HuH-7 (cell line): ENCODE data around the gene MNDA.

Experiments used
- DNase-seq: peaks from one replicate; pipeline ENCODE4 v3.0.0; 2011; ENCODE audit warnings: low spot score

The MNDA gene

GRCh38 chr1:158830904-158831507, at the start of gene MNDA:
MNDA (plus strand) TSS chr1:158831351; CDS start chr1:158842154, 10,803 bp downstream.
- DNase-seq, result no peak

DNA sequence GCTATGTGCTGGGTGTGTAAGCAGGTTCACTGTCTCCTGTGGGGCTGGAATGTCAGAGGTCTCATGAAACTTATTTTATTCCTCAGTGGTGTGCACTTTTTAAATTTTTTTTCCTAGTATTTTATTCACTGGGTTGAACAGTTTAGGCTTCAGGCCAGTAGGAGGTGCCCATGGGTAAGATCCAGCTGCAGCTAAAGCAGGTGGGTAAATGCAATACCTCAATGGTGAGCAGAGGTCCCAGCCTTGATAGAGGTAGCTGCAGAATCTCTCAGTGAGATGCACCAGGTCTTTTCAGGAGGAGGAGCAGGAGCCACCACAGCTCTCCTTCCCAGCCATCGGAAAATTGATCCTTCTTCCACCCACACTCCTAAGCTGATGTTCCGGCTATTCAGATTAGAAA, 37.5 kb upstream of the MNDA start:
- DNase-seq, result no peak

GRCh38 chr1:158794247-158794646, 36.9 kb upstream of the MNDA start:
- no peak for DNase-seq

GRCh38 chr1:158798531-158798930, 32.6 kb upstream of the MNDA start:
- no peak for DNase-seq

DNA sequence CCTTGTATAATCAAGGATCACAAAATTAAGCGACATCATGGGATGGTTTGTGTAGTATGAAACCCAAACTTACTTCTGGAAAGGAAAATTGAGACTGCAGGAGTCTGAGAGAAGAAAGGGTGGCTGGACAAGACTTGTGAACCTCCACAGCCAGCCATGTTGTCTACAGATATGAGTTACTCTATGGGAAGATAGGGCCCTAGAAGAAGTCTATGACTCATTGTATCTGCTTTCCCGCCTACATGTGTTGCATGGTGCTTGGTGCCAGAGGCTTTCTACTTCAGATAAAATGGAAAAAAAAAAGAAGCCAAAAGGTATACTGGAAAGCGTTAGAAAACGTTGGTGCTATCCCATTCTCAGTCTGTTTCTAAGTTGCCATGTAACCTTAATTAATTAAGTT, 31.5 kb upstream of the MNDA start:
- no peak for DNase-seq

DNA sequence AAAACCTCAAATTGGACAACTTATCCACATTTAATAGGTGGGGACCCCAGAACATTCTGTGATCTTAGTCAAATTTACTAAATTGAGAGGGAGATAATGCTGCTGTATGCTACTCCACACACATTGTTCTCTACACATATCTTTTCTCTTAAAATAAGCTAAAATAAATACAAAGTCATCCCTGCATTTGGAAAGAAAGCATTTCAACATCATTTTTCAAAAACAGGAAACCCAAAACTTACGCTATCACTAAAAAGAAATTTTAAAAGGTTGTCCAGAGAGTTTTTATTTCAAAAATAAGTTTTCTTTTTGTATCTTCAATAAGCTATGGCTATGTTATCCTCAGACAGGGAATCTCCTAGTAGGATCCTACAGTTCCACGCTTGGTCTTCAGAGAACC, 30.6 kb upstream of the MNDA start:
- no peak for DNase-seq

DNA sequence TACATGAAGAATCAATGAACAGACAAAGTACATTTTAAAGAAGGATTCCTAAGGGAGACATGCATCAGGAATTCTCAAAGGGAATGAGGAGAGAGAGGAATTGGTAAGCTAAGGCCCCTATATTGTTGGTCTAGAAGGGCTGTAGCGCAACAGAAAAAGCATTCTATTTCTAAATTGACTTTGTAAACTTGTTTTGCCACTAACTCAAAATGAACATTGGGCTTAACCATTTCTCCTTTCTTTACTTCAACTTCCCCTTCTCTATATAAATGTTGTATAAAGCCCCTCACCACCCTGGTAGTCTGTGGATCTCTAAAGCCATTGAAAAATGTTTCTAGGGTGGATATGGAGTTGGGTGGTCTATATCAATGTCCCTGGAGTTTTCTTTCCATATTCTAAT, 29.8 kb upstream of the MNDA start:
- no peak for DNase-seq

- DNase-seq, result no peak
Measured at GRCh38 chr1:158803678-158804077, 27.5 kb upstream of the MNDA start.

DNA sequence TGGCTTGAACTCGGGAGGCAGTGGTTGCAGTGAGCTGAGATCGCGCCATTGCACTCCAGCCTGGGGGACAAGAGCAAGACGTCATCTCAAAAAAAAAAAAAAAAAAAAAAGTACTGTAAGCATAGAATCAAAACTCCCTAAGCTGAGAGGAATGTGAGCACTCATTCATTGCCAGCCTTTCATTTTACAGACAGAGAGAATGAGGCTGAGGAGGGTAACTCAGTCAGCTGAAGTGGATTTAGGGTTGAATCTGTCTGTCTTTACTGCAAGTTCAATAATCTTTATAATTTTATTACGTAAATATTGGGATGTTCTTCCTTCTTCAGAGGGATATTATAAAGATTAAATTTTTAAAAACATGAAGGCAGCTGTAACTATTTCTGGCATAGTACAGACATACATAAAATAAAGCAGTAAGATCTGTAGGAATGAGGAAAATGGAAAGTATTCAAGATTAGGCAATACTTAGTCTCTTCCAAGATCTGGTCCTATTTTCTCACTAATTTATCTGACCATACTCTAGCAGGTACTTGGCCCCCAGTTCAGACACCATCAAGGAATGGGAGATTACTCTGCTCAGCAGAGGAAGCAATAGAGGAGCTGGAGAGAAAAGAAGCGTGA, 24.1 kb upstream of the MNDA start:
- no peak for DNase-seq

DNA sequence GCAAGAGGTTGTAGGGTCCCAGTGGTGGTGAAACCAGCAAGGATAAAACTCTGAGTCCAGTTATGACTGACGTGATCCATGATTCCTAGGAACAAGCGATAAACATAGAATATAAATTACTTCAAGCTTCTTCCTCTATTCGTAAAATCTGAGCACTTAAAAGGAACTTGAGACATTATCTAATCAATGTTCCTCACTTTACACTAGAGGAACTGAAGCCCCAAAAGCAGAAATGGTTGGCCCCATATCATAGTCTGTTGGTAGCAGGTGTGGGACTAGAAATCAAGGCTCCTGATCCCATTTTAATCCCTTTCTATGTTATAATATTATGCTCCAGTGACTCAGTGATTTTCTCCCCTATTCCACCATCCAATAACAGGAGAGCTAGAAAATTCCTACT, 21.9 kb upstream of the MNDA start:
- no peak for DNase-seq

DNA sequence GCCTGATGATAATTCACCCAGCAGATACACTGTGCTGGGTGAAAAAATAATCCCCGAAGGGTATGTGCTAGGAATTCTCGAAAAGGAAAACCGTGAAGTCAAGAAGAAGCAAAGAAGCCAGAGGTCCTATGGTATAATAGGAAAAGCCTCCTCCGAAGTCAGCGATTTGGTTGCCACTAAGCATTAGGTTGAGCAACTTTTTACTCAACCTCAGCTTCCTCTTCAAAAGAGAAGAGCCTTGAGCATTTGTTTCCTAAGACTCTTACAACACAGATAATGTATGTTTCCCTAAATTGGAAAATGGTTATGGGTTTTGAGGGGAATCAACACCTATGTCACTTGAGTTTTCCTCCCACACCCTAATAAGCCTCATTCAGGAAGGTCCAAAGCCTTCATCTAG, 21.3 kb upstream of the MNDA start:
- DNase-seq, result no peak

DNA sequence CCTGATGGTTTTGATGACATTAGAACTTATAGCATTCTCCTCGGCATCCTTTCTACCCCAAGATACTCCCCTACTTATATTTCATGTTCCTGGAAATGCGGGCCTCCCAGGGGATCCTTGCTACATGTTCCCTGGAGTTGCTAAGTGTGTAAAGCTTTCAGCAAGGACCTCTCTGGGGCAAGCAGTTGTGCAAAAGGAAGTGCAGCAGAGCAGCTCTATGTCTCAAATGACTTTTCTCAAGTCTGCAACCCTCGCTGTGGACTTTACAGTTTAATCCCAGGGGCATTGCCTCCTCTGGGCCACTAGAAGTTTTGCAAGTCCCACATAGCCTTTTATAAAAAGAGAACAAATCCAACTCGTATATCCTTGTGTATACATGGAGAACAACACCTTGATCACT, 20.8 kb upstream of the MNDA start:
- no peak for DNase-seq

DNA sequence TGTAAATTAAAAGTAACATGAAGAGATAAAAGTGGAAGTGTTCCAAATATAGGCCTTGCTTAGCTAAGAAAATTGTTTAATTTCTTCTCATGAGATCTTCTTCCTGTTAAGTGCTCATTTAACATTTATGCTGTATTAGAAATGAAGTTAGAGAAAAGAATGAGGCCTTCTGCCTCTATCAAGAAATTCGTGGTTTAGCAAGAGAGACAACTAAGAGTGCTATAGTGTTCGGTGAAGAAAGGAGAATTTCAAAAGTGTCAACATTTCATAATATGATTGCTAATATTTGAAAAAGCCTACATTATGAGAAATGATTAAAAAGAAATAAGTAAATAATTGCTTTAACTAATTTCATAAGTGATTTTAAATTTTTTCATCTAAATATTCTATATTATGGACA, 18.8 kb upstream of the MNDA start:
- no peak for DNase-seq

DNA sequence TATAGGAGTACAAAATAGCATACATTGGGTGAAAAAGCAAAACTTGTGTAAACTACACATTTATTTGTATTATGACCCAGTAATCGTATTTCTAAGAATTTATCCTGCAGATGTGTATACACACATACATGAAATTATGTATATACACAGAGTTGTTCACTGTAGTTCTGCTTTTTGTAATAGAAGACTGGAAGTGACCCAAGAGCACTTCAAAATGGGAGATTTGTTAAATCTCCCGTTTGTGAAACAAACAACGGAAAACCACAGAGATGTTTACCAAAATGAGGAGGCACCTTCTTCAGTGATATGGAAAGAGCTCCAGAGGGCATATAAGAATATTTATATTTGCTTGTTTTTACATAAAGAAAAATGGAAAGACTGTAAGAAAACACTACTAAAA, 18.0 kb upstream of the MNDA start:
- no peak for DNase-seq

DNA sequence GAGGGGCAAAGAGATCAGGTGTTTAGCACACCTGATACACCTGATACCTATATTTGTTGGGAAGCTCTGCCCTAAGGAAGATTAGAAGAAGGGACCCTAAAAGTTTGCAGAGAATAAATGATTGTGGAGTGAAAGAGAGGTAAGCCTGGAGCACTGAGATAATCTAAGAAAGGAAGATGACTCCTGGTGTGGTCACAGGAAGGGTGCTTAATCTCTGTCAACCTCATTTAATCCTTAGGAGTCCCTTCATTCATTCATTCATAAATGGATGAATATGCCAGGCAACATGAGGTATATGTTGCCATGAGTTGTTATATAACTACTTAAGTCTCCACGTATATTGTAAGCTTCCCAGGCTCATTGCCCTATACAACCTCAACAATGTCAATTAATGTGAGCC, 16.2 kb upstream of the MNDA start:
- no peak for DNase-seq

DNA sequence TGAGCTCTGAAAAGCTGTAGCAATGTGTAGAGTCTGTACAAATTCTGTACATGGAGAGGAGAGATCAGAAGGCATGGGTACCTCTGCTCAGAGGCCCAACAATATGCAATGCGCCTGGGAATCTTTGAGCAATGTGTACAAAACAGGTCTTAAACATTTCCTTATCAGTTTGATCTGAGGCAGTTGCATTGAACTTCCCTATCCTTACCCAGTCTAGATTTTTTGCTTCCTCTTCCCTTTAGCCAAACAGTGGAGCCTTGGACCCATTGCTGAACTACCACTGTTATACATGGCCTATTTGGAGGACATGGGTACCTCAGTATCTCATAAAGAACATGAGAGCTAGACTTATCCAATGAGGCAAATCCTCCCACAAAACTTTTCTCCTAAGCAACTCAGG, 12.6 kb upstream of the MNDA start:
- no peak for DNase-seq

- DNase-seq, result no peak
Measured at GRCh38 chr1:158818975-158819431, 12.1 kb upstream of the MNDA start.

DNA sequence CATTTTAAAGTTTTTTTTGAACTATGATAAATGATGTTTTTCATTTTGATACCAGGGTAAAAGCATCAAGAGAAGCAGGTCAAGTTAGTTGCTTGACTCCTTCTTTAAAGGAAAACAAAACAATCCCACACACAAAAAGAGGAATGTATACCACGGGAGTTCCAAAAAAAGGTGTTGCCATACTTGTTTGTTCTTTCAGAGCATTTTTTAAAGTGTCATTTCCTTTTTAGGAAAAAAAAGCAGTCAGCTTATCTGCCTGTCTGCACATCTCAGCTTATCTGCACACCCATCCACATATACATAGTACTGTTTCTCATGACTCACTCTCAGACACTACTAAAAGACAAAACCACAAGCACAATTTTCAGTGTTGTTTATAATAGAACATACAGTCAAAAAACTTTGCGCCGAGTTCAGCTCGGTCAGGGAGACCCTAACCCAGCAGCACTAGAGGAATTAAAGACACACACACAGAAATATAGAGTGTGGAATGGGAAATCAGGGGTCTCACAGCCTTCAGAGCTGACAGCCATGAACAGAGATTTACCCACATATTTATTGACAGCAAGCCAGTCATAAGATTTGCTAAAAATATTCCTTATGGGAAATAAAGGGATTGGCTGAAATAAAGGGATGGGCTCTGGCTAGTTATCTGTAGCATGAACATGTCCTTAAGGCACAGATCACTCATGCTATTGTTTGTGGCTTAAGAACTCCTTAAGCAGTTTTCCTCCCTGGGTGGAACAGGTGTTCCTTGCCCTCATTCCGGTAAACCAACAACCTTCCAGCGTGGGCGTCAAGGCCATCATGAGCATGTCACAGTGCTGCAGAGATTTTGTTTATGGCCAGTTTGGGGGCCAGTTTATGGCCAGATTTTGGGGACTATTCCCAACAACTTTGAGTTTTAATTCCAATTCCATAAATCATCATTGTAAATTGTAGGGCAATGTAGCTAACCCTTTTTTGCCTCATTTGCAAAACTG, 11.4 kb upstream of the MNDA start:
- DNase-seq, result no peak

GRCh38 chr1:158821723-158822122, 9.4 kb upstream of the MNDA start:
- DNase-seq, result no peak

- no peak for DNase-seq
Measured at GRCh38 chr1:158830074-158830677, 975 bp upstream of the MNDA start.

GRCh38 chr1:158833264-158833663, 2.1 kb downstream of the MNDA start:
- no peak for DNase-seq

DNA sequence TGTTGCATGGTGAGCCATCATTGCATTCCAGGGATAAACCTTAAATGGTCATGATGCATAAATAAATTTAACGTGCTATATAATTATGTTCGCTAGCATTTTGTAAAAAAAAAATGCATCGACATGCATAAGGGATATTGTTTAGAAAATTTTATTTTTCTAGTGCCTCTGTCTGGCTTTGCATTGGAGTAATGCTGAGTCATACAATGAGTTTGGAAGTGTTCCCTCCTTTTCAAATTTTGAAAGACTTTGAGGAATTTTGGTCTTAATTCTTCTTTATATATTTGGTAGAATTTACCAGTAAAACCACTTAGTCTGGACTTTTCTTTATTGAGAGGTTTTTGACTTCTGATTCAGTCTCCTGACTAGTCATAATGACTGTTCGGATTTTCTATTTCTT, 4.9 kb downstream of the MNDA start:
- no peak for DNase-seq

GRCh38 chr1:158838660-158839059, 7.5 kb downstream of the MNDA start:
- no peak for DNase-seq
